HG02981 (cell line): Measurements from ENCODE around the gene CHCHD6.

Source experiments
- ATAC-seq: cut with Tn5 transposase; IDR thresholded peaks from one replicate; pipeline ENCODE4 v1.9.1; 2021; ENCODE audit warnings: mild to moderate bottlenecking, moderate library complexity; ENCODE audit not compliant: unreplicated experiment

The CHCHD6 gene

GRCh38 chr3:126936853-126937425, 232.9 kb downstream of the CHCHD6 start:
- ATAC-seq: no peak

- no peak for ATAC-seq
These were observed 233.5 kb downstream of the CHCHD6 start for GRCh38 chr3:126937533-126937932.

- ATAC-seq: no peak
These were observed 233.9 kb downstream of the CHCHD6 start for GRCh38 chr3:126937973-126938372.

GRCh38 chr3:126938520-126939337, 234.7 kb downstream of the CHCHD6 start:
- no peak for ATAC-seq

- ATAC-seq: no peak
These were observed 235.3 kb downstream of the CHCHD6 start for GRCh38 chr3:126939338-126939718.

GRCh38 chr3:126939733-126940132, 235.7 kb downstream of the CHCHD6 start:
- ATAC-seq: no peak

- no peak for ATAC-seq
These were observed 237.8 kb downstream of the CHCHD6 start for GRCh38 chr3:126941721-126942270.

GRCh38 chr3:126944089-126944965, 240.3 kb downstream of the CHCHD6 start:
- no peak for ATAC-seq

- ATAC-seq: no peak
These were observed 241.2 kb downstream of the CHCHD6 start for GRCh38 chr3:126945171-126945721.

GRCh38 chr3:126945891-126946290, 241.9 kb downstream of the CHCHD6 start:
- no peak for ATAC-seq

GRCh38 chr3:126946405-126946804, 242.4 kb downstream of the CHCHD6 start:
- ATAC-seq: no peak

GRCh38 chr3:126947429-126947828, 243.4 kb downstream of the CHCHD6 start:
- ATAC-seq: no peak

- no peak for ATAC-seq
These were observed 245.0 kb downstream of the CHCHD6 start for GRCh38 chr3:126948980-126949535.

- ATAC-seq: no peak
These were observed 247.5 kb downstream of the CHCHD6 start for GRCh38 chr3:126951561-126951960.

- no peak for ATAC-seq
These were observed 248.4 kb downstream of the CHCHD6 start for GRCh38 chr3:126952261-126952982.

- no peak for ATAC-seq
These were observed 249.1 kb downstream of the CHCHD6 start for GRCh38 chr3:126952983-126953660.

- ATAC-seq: peak; percentile 34
These were observed 250.3 kb downstream of the CHCHD6 start for GRCh38 chr3:126954141-126954842.

- peak; percentile 68 for ATAC-seq
These were observed 251.2 kb downstream of the CHCHD6 start for GRCh38 chr3:126955004-126955790.
